Smooth muscle cell of the umbilical artery (primary cell): ENCODE data around the gene TTR. TPM values are rescaled to one million over a fixed set of nuclear protein-coding genes. Genes with fewer than 3 reads are reported as not detected.

ENCODE experiments used
- total RNA-seq: library from RNA; depleted of rRNA; stranded (reverse); fragments of >200 nt; gene quantifications from 2 replicates; pipeline ENCODE4 v1.2.3, GENCODE V29; 2014

Gene TTR
- not detected in 2 replicates for total RNA-seq

GRCh38 chr18:31591628-31592027 is at the start of gene TTR:
TSS of gene TTR (plus strand) at chr18:31591877. CDS start at chr18:31591903, 26 bp downstream.

Other genes with a start within 250 kb of the TTR start
- not detected in 2 replicates for gene DSG4, start 215.1 kb upstream of the TTR start, total RNA-seq
- gene DSG3, start 144.1 kb upstream of the TTR start, total RNA-seq: 0.14 and 0.59 TPM in 2 replicates
- 65.6 and 102 TPM in 2 replicates for gene DSG2, start 93.7 kb upstream of the TTR start, total RNA-seq
- 10.7 and 19.3 TPM in 2 replicates for gene B4GALT6, start 92.7 kb downstream of the TTR start, total RNA-seq
- 0.30 TPM in 1 of 2 replicates, not detected in the other for gene SLC25A52, start 169.0 kb downstream of the TTR start, total RNA-seq